Measurements from ENCODE around the gene PPM1H.
A peak's percentile ranks its signal among the peaks of the same experiment; 100 is the strongest.

DNA sequence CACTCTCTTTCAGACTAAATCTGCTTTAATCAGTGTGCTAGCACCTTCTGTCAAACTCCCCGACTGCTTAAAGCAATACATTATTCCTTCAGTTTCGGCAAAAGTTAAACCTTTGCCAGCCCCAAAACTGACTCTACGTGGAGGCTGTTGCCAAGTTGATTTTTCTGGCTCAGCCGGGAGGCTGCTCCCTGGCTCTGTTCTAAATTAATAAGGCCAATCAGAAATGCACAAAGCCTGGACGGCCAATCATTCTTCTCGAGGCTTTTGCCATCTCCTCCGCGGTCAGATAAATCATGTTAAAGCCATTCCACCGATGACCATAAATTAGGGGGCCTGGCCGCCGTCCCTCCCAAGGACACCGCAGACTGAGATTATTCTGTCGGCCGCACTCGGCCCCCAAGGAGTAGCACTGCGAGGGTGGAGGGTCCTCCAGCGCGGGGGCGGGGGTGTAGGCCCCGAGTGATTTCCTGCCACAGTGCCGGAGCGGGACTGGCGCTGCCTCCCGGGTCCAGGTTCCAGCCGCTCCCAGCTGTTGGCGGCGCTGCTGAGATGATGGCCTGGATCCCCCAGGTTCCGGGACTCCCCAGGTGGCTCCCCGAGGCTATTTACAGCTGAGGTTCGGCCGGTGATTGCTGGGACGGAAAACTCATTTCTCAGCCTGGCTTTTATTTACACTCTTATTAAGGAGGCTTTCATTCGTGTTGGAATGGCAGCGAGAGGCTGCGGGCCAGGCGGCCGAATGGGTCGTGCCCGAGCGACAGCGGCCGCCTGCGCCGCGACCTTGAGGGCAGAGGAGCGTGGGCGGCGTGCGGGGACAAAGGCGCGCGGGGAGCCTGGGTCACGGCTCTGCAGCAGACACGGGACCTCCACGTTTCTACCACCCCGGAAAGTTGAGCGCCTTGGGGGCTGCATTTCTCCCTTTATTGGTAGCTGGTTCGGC lies 303.2 kb downstream of the PPM1H start:
- TF ChIP-seq, protein P1, sequence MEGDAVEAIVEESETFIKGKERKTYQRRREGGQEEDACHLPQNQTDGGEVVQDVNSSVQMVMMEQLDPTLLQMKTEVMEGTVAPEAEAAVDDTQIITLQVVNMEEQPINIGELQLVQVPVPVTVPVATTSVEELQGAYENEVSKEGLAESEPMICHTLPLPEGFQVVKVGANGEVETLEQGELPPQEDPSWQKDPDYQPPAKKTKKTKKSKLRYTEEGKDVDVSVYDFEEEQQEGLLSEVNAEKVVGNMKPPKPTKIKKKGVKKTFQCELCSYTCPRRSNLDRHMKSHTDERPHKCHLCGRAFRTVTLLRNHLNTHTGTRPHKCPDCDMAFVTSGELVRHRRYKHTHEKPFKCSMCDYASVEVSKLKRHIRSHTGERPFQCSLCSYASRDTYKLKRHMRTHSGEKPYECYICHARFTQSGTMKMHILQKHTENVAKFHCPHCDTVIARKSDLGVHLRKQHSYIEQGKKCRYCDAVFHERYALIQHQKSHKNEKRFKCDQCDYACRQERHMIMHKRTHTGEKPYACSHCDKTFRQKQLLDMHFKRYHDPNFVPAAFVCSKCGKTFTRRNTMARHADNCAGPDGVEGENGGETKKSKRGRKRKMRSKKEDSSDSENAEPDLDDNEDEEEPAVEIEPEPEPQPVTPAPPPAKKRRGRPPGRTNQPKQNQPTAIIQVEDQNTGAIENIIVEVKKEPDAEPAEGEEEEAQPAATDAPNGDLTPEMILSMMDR (IDR thresholded peaks at IDR 0.05), result peak in 1 of 6 experiments; percentile 15
- TF ChIP-seq POLR2A (IDR thresholded peaks at IDR 0.05), result no peak

Data from adrenal gland (tissue), 5 donors.